Activated CD4-positive, alpha-beta memory T cell treated with anti-CD3 and anti-CD28 coated beads, Interleukin-2, amount 10 ng/mL, durations not matched to agents 7 days and 5 days (primary cell): ENCODE results near the gene MAD1L1. TPM values are rescaled to one million over a fixed set of nuclear protein-coding genes. Genes with fewer than 3 reads are reported as not detected.

Source experiments
- CTCF ChIA-PET: fragments of 350-600 bp; sonication (Branson Sonifier 250); formaldehyde crosslinking; loops from one replicate; lab custom pipeline; 2021; ENCODE audit warnings: antibody characterized with exemption, inconsistent platforms; lab: Charles Lee
- POLR2A ChIA-PET: fragments of 350-600 bp; sonication (Branson Sonifier 250); formaldehyde crosslinking; loops from one replicate; lab custom pipeline; 2021; ENCODE audit warnings: antibody characterized with exemption; lab: Charles Lee
- DNase-seq: peaks from one replicate; pipeline ENCODE4 v3.0.0-alpha.2; 2020
- H3K27ac Mint-ChIP-seq: one replicate; pipeline ENCODE4 v1.8.0; 2021; ENCODE audit warnings: mild to moderate bottlenecking, mixed read lengths
- H3K27me3 Mint-ChIP-seq: one replicate; pipeline ENCODE4 v1.8.0; 2021; ENCODE audit warnings: mixed read lengths
- H3K36me3 Mint-ChIP-seq: one replicate; pipeline ENCODE4 v1.8.0; 2021; ENCODE audit warnings: low read depth, mixed read lengths
- H3K4me1 Mint-ChIP-seq: one replicate; pipeline ENCODE4 v1.8.0; 2021; ENCODE audit warnings: mixed read lengths
- H3K4me3 Mint-ChIP-seq: one replicate; pipeline ENCODE4 v1.8.0; 2021; ENCODE audit warnings: mild to moderate bottlenecking, mixed read lengths
- H3K9me3 Mint-ChIP-seq: one replicate; pipeline ENCODE4 v1.8.0; 2021; ENCODE audit warnings: mixed read lengths
- total RNA-seq, 2 experiments: library from RNA; stranded (reverse); gene quantifications; one replicate each; pipeline ENCODE4 v1.2.3, GENCODE V29; 2021

Gene MAD1L1
- total RNA-seq, 2 experiments from 2014 or later = 120 to 136 TPM

GRCh38 chr7:2181077-2181854 is 51.5 kb downstream of the MAD1L1 start:
- H3K4me1 Mint-ChIP-seq = peaks cover 2% of the 10 kb centered on the region
- no peak overlapping the region for H3K4me3 Mint-ChIP-seq
- peaks cover 8% of the 10 kb centered on the region for H3K36me3 Mint-ChIP-seq
- H3K27me3 Mint-ChIP-seq = no peaks in the 10 kb centered on the region
- ChIA-PET POLR2A (no interaction called here), CTCF (no interaction called here)
- H3K27ac Mint-ChIP-seq = no peak overlapping the region
- no peak for DNase-seq
- no peaks in the 10 kb centered on the region for H3K9me3 Mint-ChIP-seq

- no peak overlapping the region for H3K4me3 Mint-ChIP-seq
- POLR2A ChIA-PET = no interaction called here
- peaks cover 5% of the 10 kb centered on the region for H3K4me1 Mint-ChIP-seq
- CTCF ChIA-PET = no interaction called here
- no peak overlapping the region for H3K27ac Mint-ChIP-seq
- peaks cover 8% of the 10 kb centered on the region for H3K36me3 Mint-ChIP-seq
- H3K9me3 Mint-ChIP-seq = no peaks in the 10 kb centered on the region
- DNase-seq = no peak
- no peaks in the 10 kb centered on the region for H3K27me3 Mint-ChIP-seq
These were observed 52.7 kb downstream of the MAD1L1 start for GRCh38 chr7:2180081-2180480.

DNA sequence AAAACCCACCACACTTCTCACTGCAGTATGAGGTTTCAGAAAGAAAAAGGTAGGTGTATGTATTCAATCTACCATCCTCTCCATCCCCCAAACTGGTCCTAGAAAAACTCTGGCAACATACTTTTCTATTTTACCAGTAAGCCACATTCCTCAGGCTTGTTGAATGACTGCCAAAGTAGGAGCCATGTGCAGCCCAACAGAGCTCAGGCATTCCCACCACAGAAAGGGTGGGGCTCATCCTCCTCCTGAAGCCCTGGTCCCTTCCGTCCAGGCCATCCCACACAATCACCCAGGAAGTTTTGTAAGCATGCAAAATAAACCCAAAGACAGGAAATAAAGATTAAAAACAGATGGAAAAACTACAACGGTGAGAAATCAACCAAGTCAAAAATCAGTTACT is 57.2 kb downstream of the MAD1L1 start:
- DNase-seq = no peak
- ChIA-PET POLR2A (no interaction called here), CTCF (interaction anchor here (0.6 kb wide), 1 partner anchor 1748 kb away, joined by 5 read pairs; no protein-coding TSS in a partner anchor)
- H3K4me1 Mint-ChIP-seq = peaks cover 6% of the 10 kb centered on the region
- no peak overlapping the region for H3K4me3 Mint-ChIP-seq
- no peaks in the 10 kb centered on the region for H3K9me3 Mint-ChIP-seq
- no peaks in the 10 kb centered on the region for H3K27me3 Mint-ChIP-seq
- H3K36me3 Mint-ChIP-seq = no peaks in the 10 kb centered on the region
- H3K27ac Mint-ChIP-seq = no peak overlapping the region

GRCh38 chr7:2175091-2175490 is 57.7 kb downstream of the MAD1L1 start:
- peaks cover 6% of the 10 kb centered on the region for H3K4me1 Mint-ChIP-seq
- ChIA-PET POLR2A (no interaction called here), CTCF (interaction anchor here (0.6 kb wide), 1 partner anchor 1748 kb away, joined by 5 read pairs; no protein-coding TSS in a partner anchor)
- no peak overlapping the region for H3K27ac Mint-ChIP-seq
- H3K36me3 Mint-ChIP-seq = no peaks in the 10 kb centered on the region
- no peaks in the 10 kb centered on the region for H3K9me3 Mint-ChIP-seq
- H3K4me3 Mint-ChIP-seq = no peak overlapping the region
- H3K27me3 Mint-ChIP-seq = no peaks in the 10 kb centered on the region
- no peak for DNase-seq

DNA sequence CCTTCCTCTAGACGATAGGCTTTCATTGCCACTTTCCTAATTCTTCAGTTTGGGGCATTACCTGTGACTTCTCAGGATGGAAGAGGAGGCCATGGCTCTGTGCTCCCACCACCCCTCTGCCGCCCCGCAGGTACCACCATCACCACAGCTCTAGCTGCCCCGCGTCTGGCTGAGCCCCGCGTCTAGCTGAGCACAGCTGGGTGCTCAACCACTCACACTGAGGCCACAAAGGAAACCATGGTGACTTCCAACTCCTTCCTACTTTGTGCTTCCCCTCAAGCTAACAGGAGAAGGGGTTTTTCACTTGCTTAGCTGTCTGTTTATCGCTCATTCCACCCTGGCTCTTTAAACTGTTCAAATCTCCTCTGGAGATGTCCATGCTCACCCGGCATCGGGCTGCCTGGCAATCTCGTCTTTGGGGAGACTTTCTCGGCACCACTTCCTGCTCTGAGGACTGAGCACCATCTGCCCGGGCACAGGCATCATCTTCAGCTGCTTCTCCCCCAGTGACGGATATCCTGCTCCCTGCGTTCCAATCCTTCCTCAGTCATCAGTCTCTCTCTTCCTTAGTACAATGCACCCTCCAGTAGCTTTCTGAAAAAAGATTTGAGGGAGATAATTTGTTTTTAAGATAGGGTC is 59.4 kb downstream of the MAD1L1 start:
- H3K27ac Mint-ChIP-seq = no peak overlapping the region
- H3K4me1 Mint-ChIP-seq = peaks cover 6% of the 10 kb centered on the region
- H3K27me3 Mint-ChIP-seq = no peaks in the 10 kb centered on the region
- POLR2A ChIA-PET = interaction anchor here (1.3 kb wide), 1 partner anchor 74 kb away, joined by 3 read pairs; no protein-coding TSS in a partner anchor
- DNase-seq = no peak
- H3K36me3 Mint-ChIP-seq = peaks cover 3% of the 10 kb centered on the region
- no peak overlapping the region for H3K4me3 Mint-ChIP-seq
- H3K9me3 Mint-ChIP-seq = no peaks in the 10 kb centered on the region
- CTCF ChIA-PET = no interaction called here

DNA sequence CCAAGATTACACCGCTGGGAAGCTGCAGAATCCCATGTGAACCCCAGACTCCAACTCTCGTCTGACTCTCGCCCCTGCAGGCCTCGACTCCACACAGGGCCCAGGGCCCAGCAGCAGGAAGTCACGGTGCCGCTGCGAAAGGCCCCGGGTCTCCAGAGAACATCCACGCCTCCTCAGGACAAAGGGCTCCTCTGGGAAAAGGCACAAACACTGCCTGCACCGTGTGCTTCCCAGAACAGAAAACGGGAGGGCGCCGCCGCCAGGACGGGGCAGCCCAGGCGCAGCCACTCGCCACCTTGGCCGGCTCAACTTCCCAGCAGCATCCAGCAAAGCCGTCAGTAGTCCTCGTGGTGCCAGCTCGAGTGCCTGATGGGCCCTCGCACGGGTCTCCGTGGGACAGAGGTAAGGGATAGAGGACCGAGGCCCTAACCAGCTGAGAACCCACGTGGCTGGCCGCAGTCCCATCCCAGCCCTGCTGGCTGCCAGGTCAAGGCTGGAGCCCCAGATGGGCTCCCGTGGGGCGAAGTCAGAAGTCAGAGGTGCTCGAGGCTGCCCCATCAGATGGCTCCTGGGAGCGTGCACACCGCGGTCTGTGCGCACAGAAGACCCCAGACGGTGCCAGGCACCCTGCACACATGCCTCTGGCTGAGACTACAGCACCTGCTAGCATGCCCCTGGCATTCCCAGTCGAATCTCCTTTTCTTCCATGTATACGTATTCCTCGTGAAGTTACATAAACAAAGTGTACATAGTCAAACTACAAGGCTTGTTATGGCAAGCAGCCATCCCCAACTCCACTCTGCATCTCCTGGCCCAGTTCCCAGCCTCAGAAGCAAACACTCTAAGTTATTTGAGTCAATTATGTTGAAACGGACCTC is 60.2 kb downstream of the MAD1L1 start:
- Mint-ChIP-seq H3K36me3 (peaks cover 5% of the 10 kb centered on the region), H3K9me3 (no peaks in the 10 kb centered on the region), H3K4me1 (peaks cover 6% of the 10 kb centered on the region), H3K27me3 (no peaks in the 10 kb centered on the region), H3K27ac (no peak overlapping the region), H3K4me3 (no peak overlapping the region)
- ChIA-PET POLR2A (interaction anchor here (0.9 to 1.3 kb wide), 2 partner anchors 44 to 73 kb away, joined by 3 read pairs; no protein-coding TSS in a partner anchor), CTCF (no interaction called here)
- DNase-seq = no peak

GRCh38 chr7:2171855-2172254 is 60.9 kb downstream of the MAD1L1 start:
- no peaks in the 10 kb centered on the region for H3K27me3 Mint-ChIP-seq
- CTCF ChIA-PET = no interaction called here
- H3K36me3 Mint-ChIP-seq = peaks cover 5% of the 10 kb centered on the region
- no peak for DNase-seq
- H3K4me3 Mint-ChIP-seq = no peak overlapping the region
- POLR2A ChIA-PET = interaction anchor here (0.9 kb wide), 1 partner anchor 43 kb away, joined by 3 read pairs; no protein-coding TSS in a partner anchor
- peaks cover 6% of the 10 kb centered on the region for H3K4me1 Mint-ChIP-seq
- H3K27ac Mint-ChIP-seq = no peak overlapping the region
- no peaks in the 10 kb centered on the region for H3K9me3 Mint-ChIP-seq

DNA sequence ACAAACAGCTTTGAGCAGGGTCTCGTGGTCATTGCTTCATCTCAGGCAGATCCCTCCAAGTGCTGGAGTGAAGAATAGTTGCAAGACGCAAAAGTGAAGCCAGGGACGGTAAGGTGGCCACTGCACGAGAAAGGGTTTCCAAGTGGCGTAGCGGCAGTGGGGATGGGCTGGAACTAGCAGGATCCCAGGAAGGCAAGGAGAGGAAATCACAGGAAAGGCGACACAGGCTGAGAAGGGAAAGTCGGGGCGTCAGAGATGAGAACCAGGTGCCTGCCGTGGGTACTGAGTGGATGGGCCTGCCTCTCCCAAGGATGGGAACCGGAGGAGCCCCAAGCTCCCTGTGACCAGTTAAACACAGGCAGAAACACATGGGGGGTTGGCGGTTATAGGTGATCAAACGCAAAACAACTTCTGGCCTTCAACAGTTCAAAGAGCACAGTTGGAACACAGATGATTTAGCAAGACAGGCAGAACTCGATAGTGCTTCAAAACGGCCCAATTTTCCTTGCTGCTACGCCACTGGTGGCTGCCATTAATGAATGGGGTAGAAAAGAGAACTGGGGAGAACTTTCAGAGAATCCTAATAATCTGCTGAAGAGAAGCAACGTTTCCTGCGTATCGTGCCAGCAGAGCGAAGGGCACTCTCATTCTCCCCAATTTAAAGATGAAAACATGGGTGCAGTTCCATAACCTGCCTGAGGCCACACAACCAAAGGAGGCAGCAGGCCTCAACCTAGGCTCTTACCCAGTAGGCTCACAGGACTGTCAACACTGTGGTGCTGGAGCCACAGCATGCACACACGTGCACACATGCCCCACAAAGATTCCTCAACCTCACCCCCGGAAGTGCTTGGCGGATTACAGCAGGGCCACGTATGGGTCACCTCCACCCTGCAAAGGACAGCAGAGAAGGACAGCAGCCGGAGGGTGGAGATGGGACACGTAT is 61.9 kb downstream of the MAD1L1 start:
- Mint-ChIP-seq H3K9me3 (no peaks in the 10 kb centered on the region), H3K4me3 (no peak overlapping the region), H3K27ac (no peak overlapping the region), H3K36me3 (peaks cover 5% of the 10 kb centered on the region), H3K27me3 (no peaks in the 10 kb centered on the region), H3K4me1 (peaks cover 6% of the 10 kb centered on the region)
- ChIA-PET CTCF (no interaction called here), POLR2A (no interaction called here)
- DNase-seq = no peak

DNA sequence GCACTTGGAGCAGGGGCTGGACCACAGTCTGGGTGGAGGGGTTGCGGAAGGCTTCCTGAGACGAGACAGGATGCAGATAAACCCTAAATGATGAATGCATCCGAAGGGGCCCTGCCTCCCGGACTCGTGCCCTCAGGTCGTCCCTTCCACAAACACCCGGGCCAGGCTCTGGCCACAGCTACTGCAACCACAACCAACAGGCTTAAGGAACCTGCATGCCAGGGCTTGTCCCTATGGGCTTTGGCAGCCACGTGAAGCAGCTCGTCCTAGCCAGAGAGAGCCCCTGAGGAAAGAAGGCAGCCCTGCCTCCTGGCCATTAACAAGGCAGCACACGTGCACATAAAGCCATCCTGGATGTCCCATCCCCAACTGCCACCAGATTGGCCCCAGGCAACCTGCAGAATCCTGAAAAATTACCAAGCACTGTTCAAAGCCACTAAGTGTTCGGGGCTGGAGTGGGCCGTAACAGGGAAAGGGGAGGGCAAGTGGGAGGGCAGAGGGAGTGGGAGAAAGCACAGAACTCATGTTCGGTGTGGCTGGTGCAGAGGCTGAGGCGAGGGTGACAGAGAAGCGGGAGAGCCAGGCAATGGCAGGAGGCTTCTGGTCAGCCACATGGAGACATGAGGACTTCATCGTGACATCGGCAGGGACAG is 62.7 kb downstream of the MAD1L1 start:
- POLR2A ChIA-PET = no interaction called here
- Mint-ChIP-seq H3K27ac (no peak overlapping the region), H3K36me3 (peaks cover 5% of the 10 kb centered on the region), H3K4me3 (no peak overlapping the region), H3K9me3 (no peaks in the 10 kb centered on the region), H3K4me1 (peaks cover 3% of the 10 kb centered on the region), H3K27me3 (no peaks in the 10 kb centered on the region)
- CTCF ChIA-PET = no interaction called here
- no peak for DNase-seq

- H3K27ac Mint-ChIP-seq = no peak overlapping the region
- ChIA-PET CTCF (no interaction called here), POLR2A (no interaction called here)
- no peak for DNase-seq
- H3K9me3 Mint-ChIP-seq = no peaks in the 10 kb centered on the region
- no peaks in the 10 kb centered on the region for H3K27me3 Mint-ChIP-seq
- peaks cover 3% of the 10 kb centered on the region for H3K4me1 Mint-ChIP-seq
- peaks cover 5% of the 10 kb centered on the region for H3K36me3 Mint-ChIP-seq
- H3K4me3 Mint-ChIP-seq = no peak overlapping the region
These were observed 64.0 kb downstream of the MAD1L1 start for GRCh38 chr7:2168615-2169311.

DNA sequence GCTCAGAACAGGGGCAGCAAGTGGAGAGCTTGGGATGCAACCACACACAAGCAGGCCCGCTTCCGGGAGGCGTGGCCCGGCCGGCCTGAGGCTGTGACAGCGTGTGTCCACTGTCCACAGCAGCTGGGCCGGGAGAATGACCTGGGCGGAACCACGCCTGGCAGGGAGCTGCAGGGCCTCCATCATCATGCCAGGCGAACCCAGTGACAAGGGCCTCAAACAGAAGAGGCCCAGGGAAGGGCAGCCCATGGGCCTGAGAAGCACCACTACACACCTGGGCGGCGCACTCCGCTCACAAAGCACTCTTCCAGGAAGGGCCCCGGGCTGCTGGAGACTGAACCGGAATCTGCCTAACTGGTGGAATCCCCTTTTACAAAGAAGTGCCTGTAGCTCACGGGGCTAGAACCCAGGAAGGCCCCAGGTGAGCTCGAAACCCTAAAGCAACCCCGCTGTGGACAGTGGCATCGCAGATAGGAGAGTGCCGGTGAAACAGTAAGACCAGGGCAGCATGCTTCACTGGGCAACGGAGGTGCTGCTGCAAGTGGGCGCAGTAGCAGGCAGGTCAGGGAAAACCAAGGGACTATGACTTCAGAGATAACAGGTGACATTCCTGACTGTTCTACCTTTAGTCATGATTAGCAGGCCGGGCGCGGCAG is 66.0 kb downstream of the MAD1L1 start:
- ChIA-PET POLR2A (no interaction called here), CTCF (no interaction called here)
- no peak overlapping the region for H3K4me3 Mint-ChIP-seq
- H3K27me3 Mint-ChIP-seq = no peaks in the 10 kb centered on the region
- DNase-seq = no peak
- H3K4me1 Mint-ChIP-seq = no peaks in the 10 kb centered on the region
- no peaks in the 10 kb centered on the region for H3K9me3 Mint-ChIP-seq
- peaks cover 5% of the 10 kb centered on the region for H3K36me3 Mint-ChIP-seq
- no peak overlapping the region for H3K27ac Mint-ChIP-seq
